HCT116 (cell line): ENCODE measurements around the gene IRS1.

Experiments used
- CEBPB ChIP-seq: IDR thresholded peaks from 2 replicates; pipeline ENCODE4 v1.6.1; 2012; ENCODE audit warnings: low read depth
- CTCF ChIP-seq, 3 experiments: fragments of 200-600 bp in 1 of 3; sonication (generic) in 1 of 3; IDR thresholded peaks in 2 of 3; conservative IDR thresholded peaks in 1 of 3; 2 replicates each; pipeline ENCODE4 v1.5.1; 2012 to 2017; ENCODE audit warnings: low read depth in 2 of 3, low read length in 2 of 3, antibody characterized with exemption in 1 of 3, borderline replicate concordance in 1 of 3, control low read depth in 1 of 3, mild to moderate bottlenecking in 1 of 3, mixed read lengths in 1 of 3, mixed run types in 1 of 3, moderate library complexity in 1 of 3; ENCODE audit not compliant: insufficient read depth in 1 of 3
- EZH2phosphoT487 ChIP-seq: fragments of 200-600 bp; IDR thresholded peaks from 2 replicates; pipeline ENCODE4 v1.6.1; 2018; ENCODE audit warnings: antibody characterized with exemption, borderline replicate concordance
- JUND ChIP-seq: IDR thresholded peaks from 2 replicates; pipeline ENCODE4 v1.6.1; 2012
- MAX ChIP-seq: IDR thresholded peaks from 2 replicates; pipeline ENCODE4 v1.6.1; 2012
- POLR2A ChIP-seq: IDR thresholded peaks from 2 replicates; pipeline ENCODE4 v1.7.0; 2011; ENCODE audit warnings: borderline replicate concordance; ENCODE audit not compliant: insufficient read depth, insufficient read length; ENCODE audit errors: extremely low read depth
- POLR2AphosphoS5 ChIP-seq: IDR thresholded peaks from 2 replicates; pipeline ENCODE4 v1.6.1; 2011; ENCODE audit warnings: mild to moderate bottlenecking, low read depth, low read length, moderate library complexity
- REST ChIP-seq: IDR thresholded peaks from 2 replicates; pipeline ENCODE4 v1.6.1; 2012; ENCODE audit warnings: low read depth
- TCF7L2 ChIP-seq: IDR thresholded peaks from 2 replicates; pipeline ENCODE4 v1.7.0; 2011; ENCODE audit warnings: borderline replicate concordance, inconsistent platforms; ENCODE audit not compliant: insufficient read depth, insufficient read length; ENCODE audit errors: extremely low read depth
- ZFX ChIP-seq: fragments of 450-650 bp; IDR thresholded peaks from 2 replicates; pipeline ENCODE4 v1.6.1; 2017
- ZNF274 ChIP-seq: fragments of 200-500 bp; sonication (Bioruptor generic); IDR thresholded peaks from 2 replicates; pipeline ENCODE4 v1.6.1; 2014; ENCODE audit warnings: mild to moderate bottlenecking, low read depth, low read length, inconsistent platforms

- TF ChIP-seq MAX (no peak), POLR2AphosphoS5 (no peak), CEBPB (no peak), CTCF (IDR thresholded peaks at IDR 0.05 in 2 of 3, conservative IDR thresholded peaks at IDR 0.05 in 1 of 3; ENCODE audit: borderline replicate concordance in 1 of 3, insufficient read depth in 1 of 3, low read depth in 2 of 3, low read length in 2 of 3) (no peak), JUND (no peak), EZH2phosphoT487 (no peak), ZFX (no peak), POLR2A (no peak), REST (no peak), ZNF274 (no peak), TCF7L2 (no peak)
Observed at GRCh38 chr2:226715347-226715990, 84.2 kb downstream of the IRS1 start.
